IMR-90 (cell line): ENCODE results near the gene ZNF23. TPM values are rescaled to one million over a fixed set of nuclear protein-coding genes. Genes with fewer than 3 reads are reported as not detected.

ENCODE experiments used
- ATAC-seq: fragments of 200-7000 bp; cut with Tn5 transposase; 2 replicates; pipeline ENCODE4 v1.9.1; 2020; ENCODE audit warnings: low read depth, mild to moderate bottlenecking, moderate library complexity
- BruUV-seq: library from RNA; stranded (reverse); fragments of 400-500 nt; replicated peaks from 2 replicates; lab custom pipeline; 2021; lab: Mats Ljungman, UMichigan
- CTCF ChIA-PET: fragments of 300-600 bp; formaldehyde crosslinking; extraction: SDS; loops from one replicate; lab custom pipeline; 2021; ENCODE audit warnings: antibody characterized with exemption; lab: Yijun Ruan, JAX
- POLR2A ChIA-PET: fragments of 300-600 bp; sonication (Branson Sonifier 250); formaldehyde crosslinking; loops from one replicate; lab custom pipeline; 2022; ENCODE audit warnings: antibody characterized with exemption; ENCODE audit not compliant: unreplicated experiment; lab: Charles Lee
- DNase-seq: peaks from one replicate; pipeline ENCODE4 v3.0.0; 2013
- H2AFZ ChIP-seq: replicated peaks from 2 replicates; pipeline ENCODE3; 2013; ENCODE audit warnings: low read length, mild to moderate bottlenecking; ENCODE audit not compliant: poor library complexity
- H2AK5ac ChIP-seq: 2 replicates; pipeline ENCODE4 v1.6.1; 2013; ENCODE audit warnings: low read depth, low read length, inconsistent platforms
- H2AK9ac ChIP-seq: replicated peaks from 2 replicates; pipeline ENCODE3; 2013; ENCODE audit warnings: mild to moderate bottlenecking, low read depth, low read length, moderate library complexity; ENCODE audit not compliant: poor library complexity
- H2BK120ac ChIP-seq: 2 replicates; pipeline ENCODE4 v1.6.1; 2013; ENCODE audit warnings: low read depth, low read length, inconsistent platforms
- H2BK15ac ChIP-seq: 3 replicates; pipeline ENCODE4 v1.6.1; 2013; ENCODE audit warnings: low read depth, low read length, inconsistent platforms
- H2BK20ac ChIP-seq: 2 replicates; pipeline ENCODE4 v1.6.1; 2013; ENCODE audit warnings: low read depth, mild to moderate bottlenecking, inconsistent platforms, low read length, moderate library complexity
- H2BK5ac ChIP-seq: 2 replicates; pipeline ENCODE4 v1.6.1; 2013; ENCODE audit warnings: mild to moderate bottlenecking, low read depth, low read length, inconsistent platforms; ENCODE audit not compliant: poor library complexity, severe bottlenecking
- H3K14ac ChIP-seq: replicated peaks from 2 replicates; pipeline ENCODE4 v1.6.1; 2013; ENCODE audit warnings: low read depth, low read length, inconsistent platforms
- H3K18ac ChIP-seq: 2 replicates; pipeline ENCODE4 v1.6.1; 2013; ENCODE audit warnings: low read depth, low read length, control low read depth
- H3K23ac ChIP-seq: 2 replicates; pipeline ENCODE4 v1.6.1; 2013; ENCODE audit warnings: low read depth, low read length, inconsistent platforms
- H3K27ac ChIP-seq: 2 replicates; pipeline ENCODE4 v1.5.1; 2013; ENCODE audit warnings: mild to moderate bottlenecking, control low read depth, low read length; ENCODE audit not compliant: insufficient read depth
- H3K27me3 ChIP-seq: 2 replicates; pipeline ENCODE4 v1.6.1; 2013; ENCODE audit warnings: low read length; ENCODE audit not compliant: control insufficient read depth, insufficient read depth
- H3K36me3 ChIP-seq: 2 replicates; pipeline ENCODE4 v1.6.1; 2013; ENCODE audit warnings: low read length, mixed read lengths; ENCODE audit not compliant: control insufficient read depth, insufficient read depth
- H3K4ac ChIP-seq: 2 replicates; pipeline ENCODE4 v1.6.1; 2013; ENCODE audit warnings: low read depth, low read length, inconsistent platforms
- H3K4me1 ChIP-seq: 2 replicates; pipeline ENCODE4 v1.6.1; 2013; ENCODE audit warnings: low read length, mixed read lengths; ENCODE audit not compliant: control insufficient read depth, insufficient read depth
- H3K4me2 ChIP-seq: 2 replicates; pipeline ENCODE4 v1.6.1; 2013; ENCODE audit warnings: low read depth, mild to moderate bottlenecking, control low read depth, low read length, moderate library complexity
- H3K4me3 ChIP-seq: 2 replicates; pipeline ENCODE4 v1.5.1; 2013; ENCODE audit warnings: low read depth, mild to moderate bottlenecking, control low read depth, low read length, moderate library complexity; ENCODE audit not compliant: insufficient read depth
- H3K56ac ChIP-seq: 2 replicates; pipeline ENCODE4 v1.6.1; 2013; ENCODE audit warnings: low read length, inconsistent platforms; ENCODE audit not compliant: insufficient read depth; ENCODE audit errors: extremely low read depth
- H3K79me1 ChIP-seq, 2 experiments: 2 replicates each; pipeline ENCODE4 v1.6.1; 2013; ENCODE audit warnings: low read length in 2 of 2, inconsistent platforms in 1 of 2, low read depth in 1 of 2
- H3K9ac ChIP-seq: 2 replicates; pipeline ENCODE4 v1.6.1; 2013; ENCODE audit warnings: low read depth, low read length, control low read depth
- H3K9me1 ChIP-seq: 2 replicates; pipeline ENCODE4 v1.6.1; 2013; ENCODE audit warnings: low read length, inconsistent platforms; ENCODE audit not compliant: insufficient read depth
- H3K9me3 ChIP-seq: 2 replicates; pipeline ENCODE4 v1.6.1; 2013; ENCODE audit warnings: low read length; ENCODE audit not compliant: control insufficient read depth, insufficient read depth
- H4K20me1 ChIP-seq: 2 replicates; pipeline ENCODE4 v1.6.1; 2013; ENCODE audit warnings: low read length, inconsistent platforms; ENCODE audit not compliant: insufficient read depth
- H4K5ac ChIP-seq: 2 replicates; pipeline ENCODE4 v1.6.1; 2013; ENCODE audit warnings: mild to moderate bottlenecking, low read depth, low read length, control low read depth
- H4K8ac ChIP-seq, 2 experiments: 2 replicates each; pipeline ENCODE4 v1.6.1; 2013; ENCODE audit warnings: low read depth in 2 of 2, low read length in 2 of 2, control low read depth in 1 of 2, inconsistent platforms in 1 of 2
- H4K91ac ChIP-seq: 2 replicates; pipeline ENCODE4 v1.6.1; 2013; ENCODE audit warnings: low read depth, low read length, inconsistent platforms; ENCODE audit not compliant: insufficient read depth
- BHLHE40 ChIP-seq: fragments of 150-350 bp; IDR thresholded peaks from 2 replicates; pipeline ENCODE4 v1.6.1; 2016; ENCODE audit warnings: mild to moderate bottlenecking, low read depth, low read length
- CEBPB ChIP-seq: IDR thresholded peaks from 2 replicates; pipeline ENCODE4 v1.6.1; 2012; ENCODE audit warnings: low read depth, low read length, improper control_type of control experiment
- CHD1 ChIP-seq: IDR thresholded peaks from 2 replicates; pipeline ENCODE4 v1.6.1; 2012; ENCODE audit warnings: low read depth, low read length, improper control_type of control experiment
- FOS ChIP-seq: fragments of 150-350 bp; IDR thresholded peaks from 2 replicates; pipeline ENCODE4 v1.6.1; 2016; ENCODE audit warnings: low read depth, low read length
- RCOR1 ChIP-seq: IDR thresholded peaks from 2 replicates; pipeline ENCODE4 v1.6.1; 2012; ENCODE audit warnings: mild to moderate bottlenecking, low read length, improper control_type of control experiment; ENCODE audit not compliant: insufficient replicate concordance
- WGBS, 2 experiments: methylation state at CpG; one replicate each; pipeline versions ENCODE4 v1.1.5 to v1.1.7; 2013; ENCODE audit warnings: missing lambda C conversion rate in 2 of 2; ENCODE audit not compliant: insufficient read length in 1 of 2; ENCODE audit errors: extremely low coverage in 2 of 2; 5-methylcytosine and 5-hydroxymethylcytosine counted together
- dilution Hi-C: fragments of 300-500 bp; cut with HindIII; formaldehyde crosslinking; loops from one replicate; pipeline ENCODE4 v1.14.3; 2018; ENCODE audit warnings: low sequenced_read_pairs; ENCODE audit not compliant: unreplicated experiment
- in situ Hi-C: fragments of 300-500 bp; cut with MboI; formaldehyde crosslinking; loops from 3 replicates; pipeline ENCODE4 v1.14.3; 2019; ENCODE audit warnings: low sequenced_read_pairs, inconsistent platforms, mixed read lengths
- intact Hi-C: fragments of 100-400 bp; cut with micrococcal nuclease; formaldehyde crosslinking; loops from 2 replicates; pipeline ENCODE4 v1.10.0; 2022
- polyA plus RNA-seq, 3 experiments: library from polyadenylated mRNA; depleted of rRNA; stranded (reverse); fragments of >200 nt; gene quantifications; 2 replicates each; pipeline ENCODE4 v1.2.3, GENCODE V29; 2012; ENCODE audit warnings: low replicate concordance in 1 of 3
- total RNA-seq: library from RNA; depleted of rRNA; stranded (reverse); fragments of >200 nt; gene quantifications from 2 replicates; pipeline ENCODE4 v1.2.3, GENCODE V29; 2012

Gene ZNF23
- total and polyA plus RNA-seq, 2 of the 4 experiments (the other 2 are of a cell fraction), result 7.5 to 8.8 TPM

DNA sequence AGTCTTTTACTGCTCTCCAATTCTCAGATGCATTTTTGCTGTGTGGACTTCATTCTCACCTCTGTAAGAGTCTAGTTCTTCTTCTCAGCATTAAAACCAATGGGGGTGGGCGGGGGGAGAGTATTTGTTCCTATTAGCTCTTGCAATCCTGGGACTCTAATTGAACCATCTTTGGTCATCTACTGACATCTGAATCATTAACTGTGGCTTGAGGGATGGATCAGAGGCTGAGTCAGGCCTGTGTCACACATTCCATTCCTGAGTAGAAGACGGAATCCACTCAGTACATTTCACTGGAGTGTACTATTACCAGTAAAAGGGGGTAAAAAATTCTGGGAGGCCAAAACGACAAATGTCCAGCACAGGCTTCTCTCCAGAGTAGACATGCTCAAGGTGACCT lies 12.8 kb upstream of the ZNF23 start:
- no peaks in the 10 kb centered on the region for H3K9me1 ChIP-seq
- H3K79me1 ChIP-seq, result no peaks in the 10 kb centered on the region; a peak in 1 of 4 replicates
- peak overlapping the region; percentile 90 for H3K27ac ChIP-seq
- H2AK5ac ChIP-seq, result no peak overlapping the region; the same call in 1 of the 2 replicates
- DNase-seq, result peak; percentile 92
- peak overlapping the region; percentile 94 for H2BK120ac ChIP-seq
- peak overlapping the region; percentile 90; the same call in 1 of the 2 replicates for H4K5ac ChIP-seq
- peak overlapping the region; percentile 76 for H3K56ac ChIP-seq
- H4K20me1 ChIP-seq, result no peaks in the 10 kb centered on the region
- POLR2A ChIA-PET, result interaction anchor here (0.6 to 1.0 kb wide), 2 partner anchors 13 to 1582 kb away, joined by 6 to 7 read pairs; partner anchors contain the start of gene ZNF23
- H3K14ac ChIP-seq, result peak overlapping the region; percentile 90
- peak overlapping the region; percentile 82 for H2AFZ ChIP-seq
- in situ Hi-C loops, result loop anchor here (25.0 kb wide), 1 partner anchor 688 kb away; no protein-coding TSS in a partner anchor
- H3K4me3 ChIP-seq, result no peak overlapping the region
- WGBS, 2 experiments, result no CpG with 5 or more reads among the region's 3 CpGs
- dilution Hi-C loops, result no loop called here
- H4K91ac ChIP-seq, result peak overlapping the region; percentile 77
- H2BK15ac ChIP-seq, result peak overlapping the region; percentile 88; the same call in 2 of the 3 replicates
- BruUV-seq, result no TSS peak
- H2AK9ac ChIP-seq, result no peak overlapping the region
- peaks cover 5% of the 10 kb centered on the region for H3K9me3 ChIP-seq
- intact Hi-C loops, result no loop called here
- H3K23ac ChIP-seq, result peak overlapping the region; percentile 92
- H3K27me3 ChIP-seq, result no peaks in the 10 kb centered on the region
- H3K36me3 ChIP-seq, result peaks cover 18% of the 10 kb centered on the region
- H3K4ac ChIP-seq, result peak overlapping the region; percentile 81; the same call in 1 of the 2 replicates
- H3K4me2 ChIP-seq, result peak overlapping the region; percentile 67; the same call in 1 of the 2 replicates
- peak overlapping the region; percentile 76 to 90 for H4K8ac ChIP-seq
- ATAC-seq, result peak; percentile 98
- CTCF ChIA-PET, result no interaction called here
- peak overlapping the region; percentile 98 for H2BK5ac ChIP-seq
- H2BK20ac ChIP-seq, result peak overlapping the region; percentile 96
- TF ChIP-seq BHLHE40, result peak; percentile 45
- peak; percentile 86 for TF ChIP-seq FOS
- peak; percentile 34 for TF ChIP-seq RCOR1
- TF ChIP-seq CEBPB, result peak; percentile 66; the same call in 1 of the 2 replicates
- no peak for TF ChIP-seq CHD1
- peak overlapping the region; percentile 45; the same call in 1 of the 2 replicates for H3K9ac ChIP-seq
- H3K18ac ChIP-seq, result peak overlapping the region; percentile 89; the same call in 1 of the 2 replicates
- H3K4me1 ChIP-seq, result peaks cover 3% of the 10 kb centered on the region; the same call in 1 of the 2 replicates
